SK-N-SH (cell line): ENCODE measurements around the gene RNF19B.

Experiments
- CTCF ChIP-seq: fragments of 200-600 bp; sonication (generic); IDR thresholded peaks from 2 replicates; pipeline ENCODE4 v1.6.1; 2017; ENCODE audit warnings: antibody characterized with exemption, mild to moderate bottlenecking, moderate library complexity
- ELF1 ChIP-seq: IDR thresholded peaks from 2 replicates; pipeline ENCODE4 v1.4.0; 2012
- EZH2phosphoT487 ChIP-seq: fragments of 200-600 bp; sonication (generic); IDR thresholded peaks from 2 replicates; pipeline ENCODE4 v1.6.1; 2017; ENCODE audit warnings: low read depth, mixed run types, mild to moderate bottlenecking, antibody characterized with exemption, moderate library complexity, borderline replicate concordance
- MAX ChIP-seq: IDR thresholded peaks from 2 replicates; pipeline ENCODE4 v1.4.0; 2012; ENCODE audit warnings: low read depth
- NFIC ChIP-seq: IDR thresholded peaks from 2 replicates; pipeline ENCODE4 v1.4.0; 2012; ENCODE audit warnings: borderline replicate concordance
- NRF1 ChIP-seq: IDR thresholded peaks from 2 replicates; pipeline ENCODE4 v1.6.1; 2012; ENCODE audit warnings: low read depth, mild to moderate bottlenecking, low read length
- POLR2AphosphoS5 ChIP-seq: IDR thresholded peaks from 2 replicates; pipeline ENCODE4 v1.6.1; 2012; ENCODE audit warnings: low read depth, low read length
- RAD21 ChIP-seq: IDR thresholded peaks from 2 replicates; pipeline ENCODE4 v1.6.1; 2012; ENCODE audit warnings: mild to moderate bottlenecking, low read length
- SIN3A ChIP-seq: IDR thresholded peaks from 2 replicates; pipeline ENCODE4 v1.6.1; 2012; ENCODE audit warnings: low read depth, mild to moderate bottlenecking, low read length, moderate library complexity, borderline replicate concordance
- TAF1 ChIP-seq: IDR thresholded peaks from 2 replicates; pipeline ENCODE4 v1.6.1; 2012; ENCODE audit warnings: low read depth, mild to moderate bottlenecking, low read length, moderate library complexity, borderline replicate concordance
- TEAD4 ChIP-seq: IDR thresholded peaks from 2 replicates; pipeline ENCODE4 v1.4.0; 2012; ENCODE audit warnings: mild to moderate bottlenecking, borderline replicate concordance; ENCODE audit not compliant: insufficient read depth
- USF1 ChIP-seq: IDR thresholded peaks from 2 replicates; pipeline ENCODE4 v1.4.0; 2012; ENCODE audit warnings: low read depth, borderline replicate concordance
- YY1 ChIP-seq: IDR thresholded peaks from 2 replicates; pipeline ENCODE4 v1.4.0; 2012; ENCODE audit warnings: low read depth, mild to moderate bottlenecking
- ZBTB33 ChIP-seq: IDR thresholded peaks from 2 replicates; pipeline ENCODE4 v1.4.0; 2012; ENCODE audit warnings: low read depth, borderline replicate concordance

GRCh38 chr1:32890516-32891240 lies 73.9 kb downstream of the RNF19B start:
- TF ChIP-seq TEAD4 (no peak), POLR2AphosphoS5 (no peak), CTCF (no peak), YY1 (no peak), RAD21 (no peak), TAF1 (no peak), ELF1 (no peak), NFIC (no peak), MAX (no peak), ZBTB33 (no peak), EZH2phosphoT487 (no peak), NRF1 (no peak), USF1 (no peak), SIN3A (no peak)
